Measurements from ENCODE around the gene MPLKIP. TPM values are rescaled to one million over a fixed set of nuclear protein-coding genes. Genes with fewer than 3 reads are reported as not detected.

Gene MPLKIP
- total RNA-seq, 1 experiment from 2014 or later, result 61.6 TPM

DNA sequence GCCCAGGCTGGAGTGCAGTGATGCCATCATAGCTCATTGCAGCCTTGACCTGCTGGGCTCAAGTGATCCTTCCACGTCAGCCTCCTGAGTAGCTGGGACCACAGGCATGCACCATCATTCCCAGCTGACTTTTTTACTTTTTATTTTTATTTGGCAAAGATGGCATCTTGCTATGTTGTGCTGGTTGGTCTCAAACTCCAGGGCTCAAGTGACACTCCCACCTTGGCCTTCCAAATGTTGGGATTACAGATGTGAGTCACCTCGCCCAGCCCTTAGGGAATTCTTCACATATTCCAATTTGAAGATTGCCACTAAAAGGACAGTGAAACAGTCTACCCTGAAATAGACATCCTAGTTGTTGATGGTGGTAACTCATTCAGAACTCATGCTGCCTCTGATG, 28.1 kb upstream of the MPLKIP start (continued):
- TF ChIP-seq, protein P1, sequence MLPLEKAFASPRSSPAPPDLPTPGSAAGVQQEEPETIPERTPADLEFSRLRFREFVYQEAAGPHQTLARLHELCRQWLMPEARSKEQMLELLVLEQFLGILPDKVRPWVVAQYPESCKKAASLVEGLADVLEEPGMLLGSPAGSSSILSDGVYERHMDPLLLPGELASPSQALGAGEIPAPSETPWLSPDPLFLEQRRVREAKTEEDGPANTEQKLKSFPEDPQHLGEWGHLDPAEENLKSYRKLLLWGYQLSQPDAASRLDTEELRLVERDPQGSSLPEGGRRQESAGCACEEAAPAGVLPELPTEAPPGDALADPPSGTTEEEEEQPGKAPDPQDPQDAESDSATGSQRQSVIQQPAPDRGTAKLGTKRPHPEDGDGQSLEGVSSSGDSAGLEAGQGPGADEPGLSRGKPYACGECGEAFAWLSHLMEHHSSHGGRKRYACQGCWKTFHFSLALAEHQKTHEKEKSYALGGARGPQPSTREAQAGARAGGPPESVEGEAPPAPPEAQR (CRISPR knock-in tag; IDR thresholded peaks at IDR 0.05), result no peak
- TF ChIP-seq FOXJ3 (CRISPR knock-in tag; IDR thresholded peaks at IDR 0.05; ENCODE audit: borderline replicate concordance) (no peak), ZBTB21 (CRISPR knock-in tag; IDR thresholded peaks at IDR 0.05; ENCODE audit: borderline replicate concordance) (no peak), CBFB (CRISPR knock-in tag; IDR thresholded peaks at IDR 0.05; ENCODE audit: low read depth) (no peak)

DNA sequence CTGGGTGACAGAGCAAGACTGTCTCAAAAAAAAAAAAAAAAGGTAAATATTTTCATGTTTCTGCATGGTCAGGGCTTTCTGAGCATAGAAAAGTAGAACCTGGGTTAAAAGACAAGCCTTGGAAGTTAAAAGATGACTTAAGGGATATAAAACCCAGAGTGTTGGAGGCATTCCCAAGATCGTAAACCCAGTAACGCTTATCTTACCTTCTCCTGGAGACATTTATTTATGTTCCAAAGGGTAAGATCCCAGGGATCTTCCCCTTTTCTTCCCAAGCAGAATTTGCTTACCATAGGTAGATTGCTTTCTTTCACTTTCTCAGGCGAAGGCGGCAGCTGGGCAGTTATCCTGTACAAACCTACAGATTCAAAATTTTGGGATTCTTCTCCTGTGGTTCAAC, 22.6 kb upstream of the MPLKIP start:
- ATAC-seq (no peak), DNase-seq (ENCODE audit: low spot score) (no peak)
- TF ChIP-seq ZBTB21 (CRISPR knock-in tag; IDR thresholded peaks at IDR 0.05; ENCODE audit: borderline replicate concordance) (no peak), RELA (CRISPR knock-in tag; IDR thresholded peaks at IDR 0.05; ENCODE audit: borderline replicate concordance) (no peak), CREB1 (CRISPR knock-in tag; IDR thresholded peaks at IDR 0.05) (no peak), KAT7 (CRISPR knock-in tag; IDR thresholded peaks at IDR 0.05; ENCODE audit: borderline replicate concordance) (no peak)
- TF ChIP-seq, protein P2, sequence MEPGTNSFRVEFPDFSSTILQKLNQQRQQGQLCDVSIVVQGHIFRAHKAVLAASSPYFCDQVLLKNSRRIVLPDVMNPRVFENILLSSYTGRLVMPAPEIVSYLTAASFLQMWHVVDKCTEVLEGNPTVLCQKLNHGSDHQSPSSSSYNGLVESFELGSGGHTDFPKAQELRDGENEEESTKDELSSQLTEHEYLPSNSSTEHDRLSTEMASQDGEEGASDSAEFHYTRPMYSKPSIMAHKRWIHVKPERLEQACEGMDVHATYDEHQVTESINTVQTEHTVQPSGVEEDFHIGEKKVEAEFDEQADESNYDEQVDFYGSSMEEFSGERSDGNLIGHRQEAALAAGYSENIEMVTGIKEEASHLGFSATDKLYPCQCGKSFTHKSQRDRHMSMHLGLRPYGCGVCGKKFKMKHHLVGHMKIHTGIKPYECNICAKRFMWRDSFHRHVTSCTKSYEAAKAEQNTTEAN (CRISPR knock-in tag; IDR thresholded peaks at IDR 0.05), result no peak
- TF ChIP-seq, protein P3, sequence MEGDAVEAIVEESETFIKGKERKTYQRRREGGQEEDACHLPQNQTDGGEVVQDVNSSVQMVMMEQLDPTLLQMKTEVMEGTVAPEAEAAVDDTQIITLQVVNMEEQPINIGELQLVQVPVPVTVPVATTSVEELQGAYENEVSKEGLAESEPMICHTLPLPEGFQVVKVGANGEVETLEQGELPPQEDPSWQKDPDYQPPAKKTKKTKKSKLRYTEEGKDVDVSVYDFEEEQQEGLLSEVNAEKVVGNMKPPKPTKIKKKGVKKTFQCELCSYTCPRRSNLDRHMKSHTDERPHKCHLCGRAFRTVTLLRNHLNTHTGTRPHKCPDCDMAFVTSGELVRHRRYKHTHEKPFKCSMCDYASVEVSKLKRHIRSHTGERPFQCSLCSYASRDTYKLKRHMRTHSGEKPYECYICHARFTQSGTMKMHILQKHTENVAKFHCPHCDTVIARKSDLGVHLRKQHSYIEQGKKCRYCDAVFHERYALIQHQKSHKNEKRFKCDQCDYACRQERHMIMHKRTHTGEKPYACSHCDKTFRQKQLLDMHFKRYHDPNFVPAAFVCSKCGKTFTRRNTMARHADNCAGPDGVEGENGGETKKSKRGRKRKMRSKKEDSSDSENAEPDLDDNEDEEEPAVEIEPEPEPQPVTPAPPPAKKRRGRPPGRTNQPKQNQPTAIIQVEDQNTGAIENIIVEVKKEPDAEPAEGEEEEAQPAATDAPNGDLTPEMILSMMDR (IDR thresholded peaks at IDR 0.05), result no peak
- TF ChIP-seq, protein P4, sequence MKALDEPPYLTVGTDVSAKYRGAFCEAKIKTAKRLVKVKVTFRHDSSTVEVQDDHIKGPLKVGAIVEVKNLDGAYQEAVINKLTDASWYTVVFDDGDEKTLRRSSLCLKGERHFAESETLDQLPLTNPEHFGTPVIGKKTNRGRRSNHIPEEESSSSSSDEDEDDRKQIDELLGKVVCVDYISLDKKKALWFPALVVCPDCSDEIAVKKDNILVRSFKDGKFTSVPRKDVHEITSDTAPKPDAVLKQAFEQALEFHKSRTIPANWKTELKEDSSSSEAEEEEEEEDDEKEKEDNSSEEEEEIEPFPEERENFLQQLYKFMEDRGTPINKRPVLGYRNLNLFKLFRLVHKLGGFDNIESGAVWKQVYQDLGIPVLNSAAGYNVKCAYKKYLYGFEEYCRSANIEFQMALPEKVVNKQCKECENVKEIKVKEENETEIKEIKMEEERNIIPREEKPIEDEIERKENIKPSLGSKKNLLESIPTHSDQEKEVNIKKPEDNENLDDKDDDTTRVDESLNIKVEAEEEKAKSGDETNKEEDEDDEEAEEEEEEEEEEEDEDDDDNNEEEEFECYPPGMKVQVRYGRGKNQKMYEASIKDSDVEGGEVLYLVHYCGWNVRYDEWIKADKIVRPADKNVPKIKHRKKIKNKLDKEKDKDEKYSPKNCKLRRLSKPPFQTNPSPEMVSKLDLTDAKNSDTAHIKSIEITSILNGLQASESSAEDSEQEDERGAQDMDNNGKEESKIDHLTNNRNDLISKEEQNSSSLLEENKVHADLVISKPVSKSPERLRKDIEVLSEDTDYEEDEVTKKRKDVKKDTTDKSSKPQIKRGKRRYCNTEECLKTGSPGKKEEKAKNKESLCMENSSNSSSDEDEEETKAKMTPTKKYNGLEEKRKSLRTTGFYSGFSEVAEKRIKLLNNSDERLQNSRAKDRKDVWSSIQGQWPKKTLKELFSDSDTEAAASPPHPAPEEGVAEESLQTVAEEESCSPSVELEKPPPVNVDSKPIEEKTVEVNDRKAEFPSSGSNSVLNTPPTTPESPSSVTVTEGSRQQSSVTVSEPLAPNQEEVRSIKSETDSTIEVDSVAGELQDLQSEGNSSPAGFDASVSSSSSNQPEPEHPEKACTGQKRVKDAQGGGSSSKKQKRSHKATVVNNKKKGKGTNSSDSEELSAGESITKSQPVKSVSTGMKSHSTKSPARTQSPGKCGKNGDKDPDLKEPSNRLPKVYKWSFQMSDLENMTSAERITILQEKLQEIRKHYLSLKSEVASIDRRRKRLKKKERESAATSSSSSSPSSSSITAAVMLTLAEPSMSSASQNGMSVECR (CRISPR knock-in tag; IDR thresholded peaks at IDR 0.05; ENCODE audit: borderline replicate concordance), result no peak
- no peaks in the 10 kb centered on the region for H3K9me3 Mint-ChIP-seq
- ChIA-PET CTCF (no interaction called here), POLR2A (no interaction called here)
- H3K4me1 Mint-ChIP-seq, result no peaks in the 10 kb centered on the region
- H3K27me3 Mint-ChIP-seq (ENCODE audit: low read depth), result no peaks in the 10 kb centered on the region
- H3K4me3 Mint-ChIP-seq, result no peak overlapping the region
- H3K36me3 Mint-ChIP-seq, result no peaks in the 10 kb centered on the region
- no peak overlapping the region for H3K27ac Mint-ChIP-seq

DNA sequence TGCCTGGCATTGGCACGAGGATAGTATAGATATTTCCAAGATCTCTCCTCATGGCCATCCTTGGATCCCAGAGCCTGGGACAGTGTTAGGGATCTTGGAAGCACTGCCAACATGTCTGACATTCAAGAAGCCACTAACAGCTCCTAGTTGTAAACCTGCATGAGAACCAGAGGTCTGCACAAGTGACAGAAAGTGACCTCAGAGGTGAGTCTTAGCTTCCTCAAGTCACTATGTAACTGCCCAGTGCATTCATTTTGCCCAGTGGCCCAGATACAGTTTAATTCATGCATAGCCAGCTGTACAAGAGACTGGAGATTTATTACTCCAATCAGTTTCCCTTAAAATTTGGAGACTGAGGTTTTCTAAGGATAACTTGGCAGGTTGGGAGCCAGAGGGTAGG, 17.1 kb upstream of the MPLKIP start:
- Mint-ChIP-seq H3K4me1 (peaks cover 17% of the 10 kb centered on the region), H3K27me3 (ENCODE audit: low read depth) (no peaks in the 10 kb centered on the region), H3K27ac (no peak overlapping the region; the same call in 1 of the 2 replicates), H3K4me3 (no peak overlapping the region), H3K9me3 (peaks cover 14% of the 10 kb centered on the region), H3K36me3 (peaks cover 13% of the 10 kb centered on the region)
- ATAC-seq (no peak), DNase-seq (ENCODE audit: low spot score) (no peak)
- CTCF ChIA-PET, result interaction anchor here (0.9 kb wide), 1 partner anchor 17 kb away, joined by 4 read pairs; the partner anchor contains the start of genes MPLKIP and SUGCT
- POLR2A ChIA-PET, result interaction anchor here (0.9 kb wide), 1 partner anchor 17 kb away, joined by 3 read pairs; the partner anchor contains the start of gene MPLKIP
- TF ChIP-seq, protein P5, sequence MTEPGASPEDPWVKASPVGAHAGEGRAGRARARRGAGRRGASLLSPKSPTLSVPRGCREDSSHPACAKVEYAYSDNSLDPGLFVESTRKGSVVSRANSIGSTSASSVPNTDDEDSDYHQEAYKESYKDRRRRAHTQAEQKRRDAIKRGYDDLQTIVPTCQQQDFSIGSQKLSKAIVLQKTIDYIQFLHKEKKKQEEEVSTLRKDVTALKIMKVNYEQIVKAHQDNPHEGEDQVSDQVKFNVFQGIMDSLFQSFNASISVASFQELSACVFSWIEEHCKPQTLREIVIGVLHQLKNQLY (CRISPR knock-in tag; IDR thresholded peaks at IDR 0.05), result no peak
- TF ChIP-seq MYBL2 (CRISPR knock-in tag; IDR thresholded peaks at IDR 0.05) (no peak), RORB (CRISPR knock-in tag; IDR thresholded peaks at IDR 0.05) (no peak), ELF4 (CRISPR knock-in tag; IDR thresholded peaks at IDR 0.05; ENCODE audit: low read depth) (no peak), EMX1 (CRISPR knock-in tag; IDR thresholded peaks at IDR 0.05) (no peak), ZNF423 (CRISPR knock-in tag; IDR thresholded peaks at IDR 0.05) (no peak), SOX15 (CRISPR knock-in tag; IDR thresholded peaks at IDR 0.05) (no peak)
- TF ChIP-seq, protein P6, sequence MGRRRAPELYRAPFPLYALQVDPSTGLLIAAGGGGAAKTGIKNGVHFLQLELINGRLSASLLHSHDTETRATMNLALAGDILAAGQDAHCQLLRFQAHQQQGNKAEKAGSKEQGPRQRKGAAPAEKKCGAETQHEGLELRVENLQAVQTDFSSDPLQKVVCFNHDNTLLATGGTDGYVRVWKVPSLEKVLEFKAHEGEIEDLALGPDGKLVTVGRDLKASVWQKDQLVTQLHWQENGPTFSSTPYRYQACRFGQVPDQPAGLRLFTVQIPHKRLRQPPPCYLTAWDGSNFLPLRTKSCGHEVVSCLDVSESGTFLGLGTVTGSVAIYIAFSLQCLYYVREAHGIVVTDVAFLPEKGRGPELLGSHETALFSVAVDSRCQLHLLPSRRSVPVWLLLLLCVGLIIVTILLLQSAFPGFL (CRISPR knock-in tag; IDR thresholded peaks at IDR 0.05; ENCODE audit: borderline replicate concordance), result no peak
- TF ChIP-seq, protein P3 (IDR thresholded peaks at IDR 0.05), result no peak

Data from WTC11 (cell line).